Measurements from ENCODE around the gene RAD51B. TPM values are rescaled to one million over a fixed set of nuclear protein-coding genes. Genes with fewer than 3 reads are reported as not detected.

RAD51B gene
- total and polyA plus RNA-seq, 9 of the 15 experiments (the other 6 are each of a cell fraction or from before 2014, with no cell fraction given) = 8.5 to 17.3 (median 11.3) TPM

DNA sequence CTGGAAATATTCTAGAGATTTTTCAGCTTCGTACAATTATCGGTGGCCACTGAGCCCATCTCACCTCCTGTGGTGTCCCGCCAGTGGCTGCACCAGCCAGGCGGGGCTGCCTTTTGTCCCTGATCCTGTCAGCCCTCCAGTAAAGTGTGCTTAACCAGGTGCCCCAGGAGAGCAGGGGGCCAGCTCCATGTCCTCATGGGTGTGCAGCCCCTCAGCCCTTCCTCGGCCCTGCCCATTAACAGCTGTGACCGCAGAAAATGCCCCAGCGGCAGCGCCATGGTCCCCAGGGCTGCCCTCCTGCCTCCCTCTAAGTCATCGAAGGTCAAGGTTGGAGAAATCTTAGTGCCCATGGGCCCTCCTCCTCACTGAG is 784.8 kb downstream of the RAD51B start:
- FAIRE-seq (no peak), ATAC-seq (no peak), DNase-seq (ENCODE audit: extremely low read depth in 1 of 4, low spot score in 3 of 4) (no peak)
- Histone ChIP-seq H3K4me2 (ENCODE audit: insufficient read depth, low read length) (no peak overlapping the region), H3K27ac (ENCODE audit: extremely low read depth, low read depth, low read length) (no peak overlapping the region), H3K9ac (ENCODE audit: insufficient read depth in 1 of 2, low read depth in 2 of 2, low read length in 2 of 2) (no peak overlapping the region), H3K27me3 (ENCODE audit: control insufficient read depth in 2 of 2, insufficient read depth in 2 of 2, low read length in 2 of 2) (no peaks in the 10 kb centered on the region), H3K9me1 (ENCODE audit: control insufficient read depth, insufficient read depth, low read length) (no peaks in the 10 kb centered on the region), H3K36me3 (ENCODE audit: control insufficient read depth, insufficient read depth, low read length) (no peaks in the 10 kb centered on the region), H4K20me1 (replicated peaks; ENCODE audit: control insufficient read depth, insufficient read depth, low read length) (no peaks in the 10 kb centered on the region), H3K9me3 (replicated peaks; ENCODE audit: control insufficient read depth, insufficient read depth, low read depth, low read length) (no peaks in the 10 kb centered on the region), H3K79me2 (ENCODE audit: control insufficient read depth, insufficient read depth, low read length) (no peaks in the 10 kb centered on the region), H3K4me3 (no peak overlapping the region), H3K4me1 (replicated peaks in 1 of 2; ENCODE audit: control insufficient read depth in 2 of 2, insufficient read depth in 2 of 2, low read length in 2 of 2) (peaks cover 0 to 2% of the 10 kb centered on the region in 2 experiments; a peak in 2 of 5 replicates), H2AFZ (ENCODE audit: low read depth, low read length) (no peak overlapping the region)
- 57% methylated on average over 9 of the region's 9 CpGs for WGBS (ENCODE audit: insufficient coverage, low coverage, missing lambda C conversion rate)
- CTCF ChIA-PET (ENCODE audit: low intra/inter-chr PET ratio) = no interaction called here
- TF ChIP-seq USF1 (CRISPR knock-in tag; IDR thresholded peaks at IDR 0.05) (no peak), ZNF263 (CRISPR knock-in tag; IDR thresholded peaks at IDR 0.05; ENCODE audit: borderline replicate concordance) (no peak), BHLHE40 (IDR thresholded peaks at IDR 0.05; ENCODE audit: low read length) (no peak), SMAD3 (CRISPR knock-in tag; conservative IDR thresholded peaks at IDR 0.05) (no peak), ZNF57 (CRISPR knock-in tag; IDR thresholded peaks at IDR 0.05) (no peak), ZNF764 (CRISPR knock-in tag; IDR thresholded peaks at IDR 0.05; ENCODE audit: low read depth) (no peak), ZBTB49 (CRISPR knock-in tag; IDR thresholded peaks at IDR 0.05; ENCODE audit: borderline replicate concordance) (no peak), CHCHD3 (CRISPR knock-in tag; IDR thresholded peaks at IDR 0.05) (no peak), FIP1L1 (IDR thresholded peaks at IDR 0.05; ENCODE audit: low read depth, low read length, poor library complexity, severe bottlenecking) (no peak)
- intact Hi-C loops (cut with micrococcal nuclease) = no loop called here
- BruUV-seq (replicated peaks) = no TSS peak
- in situ Hi-C loops (cut with MboI) = no loop called here
- POLR2A ChIA-PET = no interaction called here

Measured in K562 (cell line).